Measurements from ENCODE around the gene GPR152. TPM values are rescaled to one million over a fixed set of nuclear protein-coding genes. Genes with fewer than 3 reads are reported as not detected.

The GPR152 gene
- total RNA-seq, 1 experiment from 2014 or later, result not detected

DNA sequence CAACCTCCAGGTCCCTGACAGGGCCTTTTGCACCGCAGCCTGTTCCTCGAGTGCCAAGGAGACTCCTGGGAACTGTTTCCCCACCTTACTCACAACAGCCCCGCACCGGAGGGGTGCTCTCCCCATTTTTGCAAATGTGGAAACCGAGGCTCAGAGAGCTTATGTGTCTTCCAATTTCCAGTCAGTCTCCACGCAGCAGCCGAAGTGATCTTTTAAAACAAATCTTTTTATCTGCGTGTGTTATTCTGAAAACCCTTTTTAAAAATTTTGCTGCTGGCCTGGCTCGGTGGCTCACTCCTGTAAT, 16.9 kb upstream of the GPR152 start:
- RAD21 ChIA-PET (ENCODE audit: low non-redundant PET in 1 of 2, low total read pairs in 2 of 2, uncharacterized antibody in 2 of 2, unreplicated experiment in 2 of 2), result interaction anchor here in 1 of 2 experiments (2.2 kb wide), 1 partner anchor 68 kb away, joined by 6 read pairs; the partner anchor contains the start of gene PPP1CA
- H3K4me2 ChIP-seq (ENCODE audit: low read length), result peak overlapping the region; percentile 100
- no peaks in the 10 kb centered on the region for H3K27me3 ChIP-seq (ENCODE audit: insufficient read depth, low read length)
- CTCF ChIA-PET, result no interaction called here
- BruUV-seq (replicated peaks), result no TSS peak
- POLR2A ChIA-PET, result interaction anchor here (2.1 kb wide), 1 partner anchor 13 kb away, joined by 9 read pairs; the partner anchor contains the start of gene AIP
- no peaks in the 10 kb centered on the region for H3K9me2 ChIP-seq (ENCODE audit: insufficient read depth)
- no peak for DNase-seq (ENCODE audit: low read depth, low spot score)
- H3K27ac ChIP-seq (ENCODE audit: low read depth, low read length), result peak overlapping the region; percentile 38
- H3K4me1 ChIP-seq (ENCODE audit: control insufficient read depth in 1 of 2, insufficient read depth in 2 of 2, low read length in 2 of 2), result peaks cover 22 to 40% of the 10 kb centered on the region in 2 experiments
- peak overlapping the region; percentile 61 to 95 for H3K4me3 ChIP-seq (replicated peaks in 1 of 2; ENCODE audit: low read depth in 1 of 2, low read length in 2 of 2)
- H3K36me3 ChIP-seq (ENCODE audit: control insufficient read depth in 1 of 2, insufficient read depth in 2 of 2, low read length in 2 of 2), result no peaks in the 10 kb centered on the region
- H3K79me2 ChIP-seq (ENCODE audit: insufficient read depth, low read length), result peaks cover 15% of the 10 kb centered on the region; the same call in 1 of the 2 replicates
- H3K9ac ChIP-seq (ENCODE audit: low read length), result peak overlapping the region; percentile 80
- no peaks in the 10 kb centered on the region for H4K20me1 ChIP-seq (ENCODE audit: insufficient read depth)
- intact Hi-C loops (cut with micrococcal nuclease), result loop anchor here (1.0 to 5.0 kb wide), 4 partner anchors 37 to 117 kb away; partner anchors contain the start of genes POLD4 and RPS6KB2
- ATAC-seq, result no peak
- no peak overlapping the region for H2AFZ ChIP-seq (ENCODE audit: low read depth, low read length, poor library complexity, severe bottlenecking)
- TF ChIP-seq CTCF (IDR thresholded peaks at IDR 0.05 in 2 of 3, conservative IDR thresholded peaks at IDR 0.05 in 1 of 3; ENCODE audit: borderline replicate concordance in 1 of 3, insufficient read depth in 1 of 3, low read depth in 2 of 3, low read length in 2 of 3), result 0 out of 6 replicates have a peak, but pooled peaks of 1 of the 3 experiments have one; percentile 2
- TF ChIP-seq JUND (IDR thresholded peaks at IDR 0.05), result no peak
- no peak for TF ChIP-seq TCF7L2 (IDR thresholded peaks at IDR 0.05; ENCODE audit: borderline replicate concordance, extremely low read depth, insufficient read depth, insufficient read length)
- no peak for TF ChIP-seq FOSL1 (IDR thresholded peaks at IDR 0.05; ENCODE audit: low read depth)
- TF ChIP-seq, protein P1, sequence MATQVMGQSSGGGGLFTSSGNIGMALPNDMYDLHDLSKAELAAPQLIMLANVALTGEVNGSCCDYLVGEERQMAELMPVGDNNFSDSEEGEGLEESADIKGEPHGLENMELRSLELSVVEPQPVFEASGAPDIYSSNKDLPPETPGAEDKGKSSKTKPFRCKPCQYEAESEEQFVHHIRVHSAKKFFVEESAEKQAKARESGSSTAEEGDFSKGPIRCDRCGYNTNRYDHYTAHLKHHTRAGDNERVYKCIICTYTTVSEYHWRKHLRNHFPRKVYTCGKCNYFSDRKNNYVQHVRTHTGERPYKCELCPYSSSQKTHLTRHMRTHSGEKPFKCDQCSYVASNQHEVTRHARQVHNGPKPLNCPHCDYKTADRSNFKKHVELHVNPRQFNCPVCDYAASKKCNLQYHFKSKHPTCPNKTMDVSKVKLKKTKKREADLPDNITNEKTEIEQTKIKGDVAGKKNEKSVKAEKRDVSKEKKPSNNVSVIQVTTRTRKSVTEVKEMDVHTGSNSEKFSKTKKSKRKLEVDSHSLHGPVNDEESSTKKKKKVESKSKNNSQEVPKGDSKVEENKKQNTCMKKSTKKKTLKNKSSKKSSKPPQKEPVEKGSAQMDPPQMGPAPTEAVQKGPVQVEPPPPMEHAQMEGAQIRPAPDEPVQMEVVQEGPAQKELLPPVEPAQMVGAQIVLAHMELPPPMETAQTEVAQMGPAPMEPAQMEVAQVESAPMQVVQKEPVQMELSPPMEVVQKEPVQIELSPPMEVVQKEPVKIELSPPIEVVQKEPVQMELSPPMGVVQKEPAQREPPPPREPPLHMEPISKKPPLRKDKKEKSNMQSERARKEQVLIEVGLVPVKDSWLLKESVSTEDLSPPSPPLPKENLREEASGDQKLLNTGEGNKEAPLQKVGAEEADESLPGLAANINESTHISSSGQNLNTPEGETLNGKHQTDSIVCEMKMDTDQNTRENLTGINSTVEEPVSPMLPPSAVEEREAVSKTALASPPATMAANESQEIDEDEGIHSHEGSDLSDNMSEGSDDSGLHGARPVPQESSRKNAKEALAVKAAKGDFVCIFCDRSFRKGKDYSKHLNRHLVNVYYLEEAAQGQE (IDR thresholded peaks at IDR 0.05; ENCODE audit: low read depth), result no peak
- no peak for TF ChIP-seq RAD21 (IDR thresholded peaks at IDR 0.05; ENCODE audit: low read depth)
- TF ChIP-seq MAX (IDR thresholded peaks at IDR 0.05), result no peak
- no peak for TF ChIP-seq SRF (IDR thresholded peaks at IDR 0.05; ENCODE audit: low read depth)
- H3K9me3 ChIP-seq (ENCODE audit: control insufficient read depth in 1 of 2, insufficient read depth in 1 of 2, low read depth in 1 of 2, low read length in 2 of 2), result no peaks in the 10 kb centered on the region

All from HCT116 (cell line).